ENCODE data around the gene MAL.

GRCh38 chr2:95060446-95061118 lies 35.1 kb downstream of the MAL start:
- TF ChIP-seq CTCF (IDR thresholded peaks at IDR 0.05) (no peak), POLR2AphosphoS5 (IDR thresholded peaks at IDR 0.05) (no peak)

Data from prostate gland (tissue), 2 donors.